Activated CD8-positive, alpha-beta memory T cell treated with anti-CD3 and anti-CD28 coated beads, Interleukin-2, amount 50 U/mL, for 4 hours (primary cell): ENCODE results near the gene ASL.
"Not testable (repeated sequence)": the region's sequence is repeated elsewhere in the genome, so short reads cannot be mapped to it uniquely, and the experiment has no call there.

ENCODE experiments used
- DNase-seq: peaks from one replicate; pipeline ENCODE4 v3.0.0-alpha.2; 2020

Gene ASL

GRCh38 chr7:66075590-66076461 lies at the start of gene ASL:
TSS of gene ASL (plus strand) at chr7:66075819. CDS start at chr7:66076082, 263 bp downstream.
- peak; percentile 85 for DNase-seq

GRCh38 chr7:66028342-66028741 lies 47.3 kb upstream of the ASL start:
- not testable (repeated sequence) for DNase-seq

- DNase-seq, result no peak
These were observed 41.9 kb upstream of the ASL start for GRCh38 chr7:66033471-66034385.

- DNase-seq, result not testable (repeated sequence)
These were observed 41.1 kb upstream of the ASL start for GRCh38 chr7:66034436-66035010.

GRCh38 chr7:66036382-66036781 lies 39.2 kb upstream of the ASL start:
- no peak for DNase-seq

GRCh38 chr7:66036788-66037187 lies 38.8 kb upstream of the ASL start:
- DNase-seq, result no peak

GRCh38 chr7:66039094-66039670 lies 36.4 kb upstream of the ASL start:
- DNase-seq, result no peak

- DNase-seq, result peak; percentile 22
These were observed 31.7 kb upstream of the ASL start for GRCh38 chr7:66043681-66044497.

- DNase-seq, result not testable (repeated sequence)
These were observed 31.1 kb upstream of the ASL start for GRCh38 chr7:66044498-66044854.

- no peak for DNase-seq
These were observed 28.2 kb upstream of the ASL start for GRCh38 chr7:66047426-66047825.

GRCh38 chr7:66049886-66050285 lies 25.7 kb upstream of the ASL start:
- not testable (repeated sequence) for DNase-seq

- DNase-seq, result no peak
These were observed 25.2 kb upstream of the ASL start for GRCh38 chr7:66050337-66050957.

- DNase-seq, result no peak
These were observed 24.6 kb upstream of the ASL start for GRCh38 chr7:66050990-66051448.

- no peak for DNase-seq
These were observed 23.2 kb upstream of the ASL start for GRCh38 chr7:66052447-66052846.

- no peak for DNase-seq
These were observed 21.6 kb upstream of the ASL start for GRCh38 chr7:66054063-66054462.

GRCh38 chr7:66055321-66055956 lies 20.2 kb upstream of the ASL start:
- DNase-seq, result no peak

GRCh38 chr7:66060796-66061195 lies 14.8 kb upstream of the ASL start:
- DNase-seq, result no peak

GRCh38 chr7:66069732-66070131 lies 5.9 kb upstream of the ASL start:
- no peak for DNase-seq

- DNase-seq, result no peak
These were observed 5.4 kb upstream of the ASL start for GRCh38 chr7:66070222-66070621.

- not testable (repeated sequence) for DNase-seq
These were observed 3.4 kb upstream of the ASL start for GRCh38 chr7:66072208-66072607.
